Stomach (tissue), 4 donors: Measurements from ENCODE around the gene JAG2.

Source experiments
- EP300 ChIP-seq: sonication (generic); formaldehyde crosslinking; IDR thresholded peaks from one replicate; pipeline ENCODE4 v1.6.1; 2017; ENCODE audit warnings: antibody characterized with exemption
- POLR2A ChIP-seq, 4 donors: fragments of 450-650 bp; IDR thresholded peaks; one replicate each; pipeline ENCODE4 v1.6.1; 2016; ENCODE audit warnings: antibody characterized with exemption in 4 of 4, control low read depth in 2 of 4, mild to moderate bottlenecking in 1 of 4, moderate library complexity in 1 of 4
- TF ChIP-seq, protein P1 (sequence below), 7 experiments: fragments of 450-650 bp in 4 of 7; fragments of 200-600 bp in 3 of 7; sonication (generic) in 3 of 7; IDR thresholded peaks; one replicate each; pipeline ENCODE4 v1.5.1; 2016 to 2019; ENCODE audit warnings: antibody characterized with exemption in 7 of 7, control low read depth in 2 of 7, mild to moderate bottlenecking in 1 of 7

DNA sequence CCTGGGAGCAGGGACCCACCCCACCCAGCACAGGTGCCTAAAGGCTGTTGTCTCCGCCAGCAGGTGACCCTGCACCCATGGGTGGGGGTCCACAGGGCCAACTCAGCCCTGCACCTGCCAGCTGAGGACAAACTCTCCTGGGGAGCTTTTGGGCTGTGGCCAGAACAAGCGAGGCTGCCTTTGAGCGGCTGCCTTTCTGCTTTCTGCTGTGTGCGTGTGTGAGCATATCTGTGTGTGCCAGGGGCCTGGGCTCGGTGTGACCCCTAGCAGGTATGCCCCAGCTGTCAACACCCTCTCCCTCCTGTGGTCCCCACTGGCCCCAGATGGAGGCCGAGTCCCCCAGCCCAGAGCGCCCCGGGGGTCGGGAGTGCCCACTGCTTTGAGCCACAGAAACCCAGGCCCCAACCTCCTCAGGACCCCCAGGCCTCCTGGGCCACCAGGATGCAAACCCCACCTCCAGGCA is 77.5 kb downstream of the JAG2 start:
- TF ChIP-seq, protein P1, sequence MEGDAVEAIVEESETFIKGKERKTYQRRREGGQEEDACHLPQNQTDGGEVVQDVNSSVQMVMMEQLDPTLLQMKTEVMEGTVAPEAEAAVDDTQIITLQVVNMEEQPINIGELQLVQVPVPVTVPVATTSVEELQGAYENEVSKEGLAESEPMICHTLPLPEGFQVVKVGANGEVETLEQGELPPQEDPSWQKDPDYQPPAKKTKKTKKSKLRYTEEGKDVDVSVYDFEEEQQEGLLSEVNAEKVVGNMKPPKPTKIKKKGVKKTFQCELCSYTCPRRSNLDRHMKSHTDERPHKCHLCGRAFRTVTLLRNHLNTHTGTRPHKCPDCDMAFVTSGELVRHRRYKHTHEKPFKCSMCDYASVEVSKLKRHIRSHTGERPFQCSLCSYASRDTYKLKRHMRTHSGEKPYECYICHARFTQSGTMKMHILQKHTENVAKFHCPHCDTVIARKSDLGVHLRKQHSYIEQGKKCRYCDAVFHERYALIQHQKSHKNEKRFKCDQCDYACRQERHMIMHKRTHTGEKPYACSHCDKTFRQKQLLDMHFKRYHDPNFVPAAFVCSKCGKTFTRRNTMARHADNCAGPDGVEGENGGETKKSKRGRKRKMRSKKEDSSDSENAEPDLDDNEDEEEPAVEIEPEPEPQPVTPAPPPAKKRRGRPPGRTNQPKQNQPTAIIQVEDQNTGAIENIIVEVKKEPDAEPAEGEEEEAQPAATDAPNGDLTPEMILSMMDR (IDR thresholded peaks at IDR 0.05): no peak
- TF ChIP-seq POLR2A (IDR thresholded peaks at IDR 0.05) (no peak), EP300 (no peak)
